Fibroblast of mammary gland (primary cell): ENCODE data around the gene ARTN.

Source experiments
- DNase-seq: peaks from one replicate; pipeline ENCODE4 v3.0.0-alpha.2; 2010; ENCODE audit warnings: low read depth
- H3K4me3 ChIP-seq: 2 replicates; pipeline ENCODE4 v1.5.1; 2011; ENCODE audit warnings: low read depth, mild to moderate bottlenecking, low read length, moderate library complexity; ENCODE audit not compliant: control insufficient read depth
- TF ChIP-seq, protein P1 (sequence below): conservative IDR thresholded peaks from 2 replicates; pipeline ENCODE4 v1.5.1; 2011; ENCODE audit warnings: low read depth, low read length, inconsistent platforms; ENCODE audit not compliant: control insufficient read depth, insufficient read depth

ARTN gene

DNA sequence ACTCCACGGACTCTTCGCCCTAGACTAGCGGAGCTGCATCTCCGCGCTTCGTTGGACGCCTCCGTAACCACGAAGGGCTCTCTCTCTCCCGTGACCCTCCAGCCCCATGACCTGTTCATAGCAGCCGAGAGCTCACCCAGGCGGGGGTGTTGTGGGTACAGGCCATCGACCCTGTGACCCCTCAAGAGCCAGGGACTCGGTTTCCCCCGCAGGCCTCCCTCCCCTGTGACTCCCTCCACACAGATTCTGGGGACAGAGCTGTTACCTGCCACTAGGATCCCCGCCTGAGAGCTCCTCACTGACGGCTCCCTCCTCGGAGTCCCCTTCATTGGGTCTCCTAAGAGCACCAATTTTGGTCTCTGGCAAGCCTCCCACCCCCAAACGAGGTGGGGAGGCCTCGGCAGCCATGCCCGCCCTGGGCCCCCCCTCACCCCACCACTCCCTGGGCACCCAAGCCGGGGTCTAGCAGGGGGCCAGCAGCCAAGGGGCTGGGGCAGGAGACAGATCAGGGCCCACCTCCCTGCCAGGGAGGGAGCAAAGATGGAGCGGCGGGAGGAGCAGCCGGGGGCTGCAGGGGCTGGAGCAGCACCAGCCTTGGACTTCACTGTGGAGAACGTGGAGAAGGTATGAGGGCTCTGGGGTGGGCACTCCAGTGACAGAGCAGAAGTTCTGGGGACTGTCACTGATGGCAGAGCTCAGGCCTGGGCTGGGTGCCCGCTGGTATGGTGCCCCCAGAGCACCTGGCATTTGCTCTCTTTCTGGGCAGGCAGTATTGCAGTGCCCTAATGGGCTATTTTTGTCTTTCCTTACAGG lies 13.7 kb downstream of the ARTN start:
- TF ChIP-seq, protein P1, sequence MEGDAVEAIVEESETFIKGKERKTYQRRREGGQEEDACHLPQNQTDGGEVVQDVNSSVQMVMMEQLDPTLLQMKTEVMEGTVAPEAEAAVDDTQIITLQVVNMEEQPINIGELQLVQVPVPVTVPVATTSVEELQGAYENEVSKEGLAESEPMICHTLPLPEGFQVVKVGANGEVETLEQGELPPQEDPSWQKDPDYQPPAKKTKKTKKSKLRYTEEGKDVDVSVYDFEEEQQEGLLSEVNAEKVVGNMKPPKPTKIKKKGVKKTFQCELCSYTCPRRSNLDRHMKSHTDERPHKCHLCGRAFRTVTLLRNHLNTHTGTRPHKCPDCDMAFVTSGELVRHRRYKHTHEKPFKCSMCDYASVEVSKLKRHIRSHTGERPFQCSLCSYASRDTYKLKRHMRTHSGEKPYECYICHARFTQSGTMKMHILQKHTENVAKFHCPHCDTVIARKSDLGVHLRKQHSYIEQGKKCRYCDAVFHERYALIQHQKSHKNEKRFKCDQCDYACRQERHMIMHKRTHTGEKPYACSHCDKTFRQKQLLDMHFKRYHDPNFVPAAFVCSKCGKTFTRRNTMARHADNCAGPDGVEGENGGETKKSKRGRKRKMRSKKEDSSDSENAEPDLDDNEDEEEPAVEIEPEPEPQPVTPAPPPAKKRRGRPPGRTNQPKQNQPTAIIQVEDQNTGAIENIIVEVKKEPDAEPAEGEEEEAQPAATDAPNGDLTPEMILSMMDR: no peak
- no peak for DNase-seq
- peak overlapping the region; percentile 87 for H3K4me3 ChIP-seq

DNA sequence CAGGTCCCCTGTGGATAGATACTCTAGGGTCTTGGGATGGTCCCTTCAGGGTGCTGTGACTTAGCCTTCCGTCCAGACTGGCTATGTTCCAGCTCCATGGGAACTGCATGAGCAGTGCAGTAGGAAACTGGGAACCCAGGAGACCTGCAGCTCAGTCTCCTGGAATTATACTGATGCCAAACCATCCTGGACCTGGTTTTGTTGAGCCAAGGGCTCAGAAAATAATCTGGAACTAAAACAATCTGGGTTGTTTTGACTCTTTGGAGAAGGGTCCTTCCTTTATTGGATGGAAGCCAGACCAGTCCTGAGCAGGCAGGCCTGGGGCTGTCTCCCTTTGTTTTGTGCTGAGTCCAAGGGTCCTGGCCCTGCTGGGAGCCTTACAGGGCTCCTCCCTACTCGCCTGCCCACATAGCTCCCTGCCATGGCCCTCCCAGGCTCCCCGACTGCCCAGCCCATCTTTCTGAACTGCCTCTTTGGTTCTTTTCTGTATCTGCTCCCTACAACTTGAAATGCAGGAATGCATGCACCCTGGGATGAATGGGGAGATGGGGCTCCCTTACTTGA lies 14.4 kb downstream of the ARTN start:
- TF ChIP-seq, protein P1: no peak
- no peak for DNase-seq
- peak overlapping the region; percentile 87 for H3K4me3 ChIP-seq

DNA sequence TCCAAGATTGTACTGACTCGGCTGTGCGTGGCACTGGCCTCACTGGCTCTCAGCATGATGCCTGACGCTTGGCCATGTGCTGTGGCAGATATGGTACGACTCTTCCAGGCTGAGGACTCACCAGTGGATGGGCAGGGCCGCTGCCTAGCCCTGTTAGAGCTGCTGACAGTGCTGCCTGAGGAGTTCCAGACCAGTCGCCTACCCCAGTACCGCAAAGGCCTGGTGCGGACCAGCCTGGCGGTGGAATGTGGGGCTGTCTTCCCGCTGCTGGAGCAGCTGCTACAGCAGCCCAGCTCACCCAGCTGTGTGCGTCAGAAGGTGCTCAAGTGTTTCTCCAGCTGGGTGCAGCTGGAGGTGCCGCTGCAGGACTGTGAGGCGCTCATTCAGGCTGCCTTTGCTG lies 16.1 kb downstream of the ARTN start:
- TF ChIP-seq, protein P1: no peak
- no peak for DNase-seq
- H3K4me3 ChIP-seq: no peak overlapping the region

DNA sequence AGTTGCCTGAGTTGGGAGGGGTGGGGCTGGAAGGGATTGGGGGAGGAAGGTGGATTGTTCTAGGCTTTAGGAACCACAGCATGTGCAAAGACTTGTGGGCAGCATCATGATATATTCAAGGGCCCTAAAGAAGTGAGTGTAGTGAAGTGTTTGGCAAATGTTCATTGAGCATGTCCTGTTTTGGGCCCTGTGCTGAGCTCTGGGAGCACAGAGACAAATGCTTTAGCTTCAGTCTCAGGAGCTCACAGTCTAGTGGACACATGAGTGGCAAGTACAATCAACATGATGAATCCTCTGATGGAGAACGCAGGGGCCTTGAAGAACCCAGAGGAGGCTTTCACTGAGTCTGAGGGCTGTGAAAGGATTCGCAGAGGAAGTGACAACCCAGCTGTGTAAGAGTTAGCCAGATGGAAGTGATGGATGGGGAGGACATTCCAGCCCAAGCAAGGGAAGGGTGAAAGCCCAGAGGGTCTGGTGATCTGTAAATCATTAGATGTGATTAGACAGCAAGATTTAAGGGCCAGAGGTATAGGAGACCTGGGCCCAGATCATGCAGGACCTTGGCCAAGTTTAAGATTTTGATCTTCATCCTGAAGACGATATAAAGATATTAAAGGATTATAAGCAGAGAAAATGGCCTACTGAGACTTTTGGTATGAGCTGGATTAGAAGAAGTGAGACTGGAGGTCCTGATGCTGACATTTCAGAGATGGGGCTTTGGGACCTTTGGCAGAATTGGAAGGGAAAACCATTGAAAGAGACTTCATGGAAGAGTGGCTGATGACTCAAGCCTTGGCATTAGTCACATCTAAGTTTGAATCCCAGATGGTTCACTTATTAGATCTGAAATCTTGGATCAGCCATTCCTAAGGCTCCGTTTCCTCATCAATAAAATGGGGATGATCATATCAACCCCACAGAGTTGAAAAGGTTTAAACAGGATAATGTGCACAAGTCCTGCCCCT lies 17.7 kb downstream of the ARTN start:
- H3K4me3 ChIP-seq: no peak overlapping the region
- peak; percentile 65 for DNase-seq
- TF ChIP-seq, protein P1: no peak

DNA sequence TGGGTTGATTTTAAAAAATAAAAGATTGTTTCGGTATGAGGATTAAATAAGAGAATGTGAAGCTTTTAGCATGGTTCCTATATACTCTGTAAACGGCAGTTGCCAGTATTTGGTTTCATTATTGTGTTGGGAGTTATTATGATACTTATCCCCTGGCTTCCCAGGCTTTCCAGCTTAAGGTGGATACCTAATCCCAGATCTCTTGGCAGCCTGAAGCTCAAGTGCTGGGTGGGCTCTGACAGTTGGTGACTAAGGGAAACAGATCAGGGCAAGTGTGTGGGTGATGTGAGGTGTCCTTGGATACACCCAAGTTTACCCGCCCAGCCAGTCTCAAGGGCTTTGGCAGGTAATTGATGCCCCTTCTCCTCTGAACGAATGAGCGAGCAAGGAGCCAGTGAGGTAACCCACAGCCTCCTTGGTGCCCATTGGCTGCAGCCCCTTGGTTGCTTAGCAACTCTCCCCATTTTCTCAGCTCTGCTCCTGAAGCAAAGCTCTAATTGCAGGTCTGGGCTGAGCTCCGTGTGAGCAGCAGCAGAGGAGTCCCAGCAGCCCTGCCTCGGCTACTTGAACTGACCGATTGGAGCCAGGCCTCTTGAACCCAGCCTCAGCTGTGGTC lies 19.2 kb downstream of the ARTN start:
- no peak overlapping the region for H3K4me3 ChIP-seq
- no peak for DNase-seq
- TF ChIP-seq, protein P1: no peak

DNA sequence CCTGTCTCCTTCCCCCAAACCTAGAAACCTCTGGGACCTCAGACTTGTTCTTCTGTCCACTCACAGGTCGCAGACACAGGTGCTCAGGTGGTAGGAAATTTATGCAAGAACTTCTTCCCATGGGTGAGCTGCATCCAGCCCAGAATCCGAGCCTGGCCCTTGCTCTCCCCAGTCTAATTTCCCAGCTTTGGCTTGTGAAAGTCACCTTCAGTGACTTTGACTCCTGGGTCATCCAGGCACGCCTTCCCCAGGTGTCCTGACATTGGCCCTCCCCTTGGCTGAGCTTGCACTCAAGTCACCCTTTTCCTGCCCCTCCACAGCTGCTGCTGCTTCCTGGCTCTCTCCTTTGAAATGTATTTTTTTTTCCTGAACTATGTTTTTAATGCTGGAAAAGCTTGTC lies 19.8 kb downstream of the ARTN start:
- TF ChIP-seq, protein P1: no peak
- H3K4me3 ChIP-seq: no peak overlapping the region

More for the DNA sequence above, 19.8 kb downstream of the ARTN start:
- no peak for DNase-seq
